ENCODE data around the gene ASB18. TPM values are rescaled to one million over a fixed set of nuclear protein-coding genes. Genes with fewer than 3 reads are reported as not detected.

The ASB18 gene
- total RNA-seq, 2 donors from 2014 or later = 1.9 to 7.6 TPM

DNA sequence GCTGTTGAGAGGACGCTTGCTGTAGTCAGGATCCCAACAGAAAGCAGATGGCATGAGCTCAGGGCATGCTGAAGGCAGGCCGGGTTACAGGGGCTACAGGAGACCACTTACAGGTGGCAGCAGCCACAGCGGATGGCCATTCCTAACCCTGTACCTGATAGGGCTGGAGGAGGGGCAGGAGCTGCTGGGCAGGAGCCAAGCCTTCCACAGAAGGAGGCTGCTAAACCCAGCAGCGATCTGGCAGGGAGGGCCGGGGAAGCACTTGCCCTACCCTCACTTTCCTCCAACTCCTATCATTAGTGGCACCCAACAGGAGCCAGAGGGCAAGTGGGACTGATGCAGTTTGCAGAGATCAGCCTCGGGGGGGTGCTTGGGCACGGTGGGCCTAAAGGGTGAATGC lies 2.0 kb downstream of the ASB18 start:
- TF ChIP-seq CTCF (IDR thresholded peaks at IDR 0.05) = no peak
- no peaks in the 10 kb centered on the region for H3K36me3 ChIP-seq
- DNase-seq (ENCODE audit: low spot score) = peak; percentile 30
- H3K4me3 ChIP-seq = peak overlapping the region in 1 of 2 donors; percentile 43
- H3K9me3 ChIP-seq = no peaks in the 10 kb centered on the region
- H3K4me1 ChIP-seq = peaks cover 0 to 13% of the 10 kb centered on the region in 2 donors
- H3K27me3 ChIP-seq = no peaks in the 10 kb centered on the region
- H3K27ac ChIP-seq = peak overlapping the region; percentile 39 to 71

- peaks cover 0 to 13% of the 10 kb centered on the region in 2 donors for H3K4me1 ChIP-seq
- no peak overlapping the region for H3K4me3 ChIP-seq
- no peak for TF ChIP-seq CTCF (IDR thresholded peaks at IDR 0.05)
- H3K27ac ChIP-seq = peak overlapping the region; percentile 39 to 71
- DNase-seq (ENCODE audit: low spot score) = peak; percentile 13
- H3K27me3 ChIP-seq = no peaks in the 10 kb centered on the region
- no peaks in the 10 kb centered on the region for H3K9me3 ChIP-seq
- no peaks in the 10 kb centered on the region for H3K36me3 ChIP-seq
Observed at GRCh38 chr2:236261452-236261851, 2.8 kb downstream of the ASB18 start.

DNA sequence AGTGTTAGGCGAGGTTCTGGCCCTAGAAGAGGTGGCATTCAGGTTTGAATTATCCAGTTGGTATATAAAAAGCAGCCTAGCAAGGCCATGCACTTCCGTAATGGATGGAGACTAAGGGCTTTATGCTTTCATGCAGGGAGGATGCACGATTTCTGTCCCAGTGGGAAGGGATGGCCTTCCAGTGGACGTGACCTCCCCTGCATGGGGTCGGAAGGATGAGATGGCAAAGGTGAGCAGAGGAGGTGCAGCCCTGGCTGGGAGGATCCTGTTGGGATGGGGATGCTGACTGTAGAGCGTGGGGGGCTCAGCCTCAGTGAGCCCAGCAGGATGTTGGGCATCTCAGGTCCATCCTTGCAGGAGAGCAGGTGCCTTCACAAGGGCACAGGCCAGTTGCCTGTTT lies 4.8 kb downstream of the ASB18 start:
- Histone ChIP-seq H3K4me3 (no peak overlapping the region), H3K27ac (no peak overlapping the region), H3K27me3 (no peaks in the 10 kb centered on the region), H3K4me1 (peaks cover 0 to 5% of the 10 kb centered on the region in 2 donors), H3K9me3 (no peaks in the 10 kb centered on the region), H3K36me3 (no peaks in the 10 kb centered on the region)
- TF ChIP-seq CTCF (IDR thresholded peaks at IDR 0.05) = no peak
- peak; percentile 52 for DNase-seq (ENCODE audit: low spot score)

DNA sequence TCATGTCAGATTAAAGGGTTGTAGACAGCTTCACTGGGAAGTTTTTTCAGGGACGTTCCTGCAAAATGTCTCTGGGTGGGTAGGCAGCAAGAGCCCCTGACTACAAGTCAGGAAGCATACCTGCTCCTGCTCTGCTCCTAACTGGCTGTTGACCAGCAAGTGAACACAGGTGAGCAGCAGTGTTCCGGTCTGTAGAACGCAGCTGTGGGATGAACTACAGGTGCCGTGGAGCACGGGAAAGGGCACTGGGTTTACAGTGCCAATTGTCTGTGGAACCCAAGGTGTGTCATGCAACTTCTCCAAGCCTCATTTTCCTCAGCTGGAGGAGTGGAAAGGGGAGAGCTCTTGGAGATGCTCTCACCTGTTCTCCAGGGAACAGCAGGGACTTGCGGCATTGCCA lies 6.6 kb downstream of the ASB18 start:
- Histone ChIP-seq H3K36me3 (no peaks in the 10 kb centered on the region), H3K4me3 (no peak overlapping the region), H3K27ac (no peak overlapping the region), H3K9me3 (no peaks in the 10 kb centered on the region), H3K4me1 (peaks cover 0 to 5% of the 10 kb centered on the region in 2 donors), H3K27me3 (no peaks in the 10 kb centered on the region)
- DNase-seq (ENCODE audit: low spot score) = peak; percentile 36
- TF ChIP-seq CTCF (IDR thresholded peaks at IDR 0.05) = no peak

GRCh38 chr2:236257136-236257535 lies 7.1 kb downstream of the ASB18 start:
- no peak for TF ChIP-seq CTCF (IDR thresholded peaks at IDR 0.05)

DNA sequence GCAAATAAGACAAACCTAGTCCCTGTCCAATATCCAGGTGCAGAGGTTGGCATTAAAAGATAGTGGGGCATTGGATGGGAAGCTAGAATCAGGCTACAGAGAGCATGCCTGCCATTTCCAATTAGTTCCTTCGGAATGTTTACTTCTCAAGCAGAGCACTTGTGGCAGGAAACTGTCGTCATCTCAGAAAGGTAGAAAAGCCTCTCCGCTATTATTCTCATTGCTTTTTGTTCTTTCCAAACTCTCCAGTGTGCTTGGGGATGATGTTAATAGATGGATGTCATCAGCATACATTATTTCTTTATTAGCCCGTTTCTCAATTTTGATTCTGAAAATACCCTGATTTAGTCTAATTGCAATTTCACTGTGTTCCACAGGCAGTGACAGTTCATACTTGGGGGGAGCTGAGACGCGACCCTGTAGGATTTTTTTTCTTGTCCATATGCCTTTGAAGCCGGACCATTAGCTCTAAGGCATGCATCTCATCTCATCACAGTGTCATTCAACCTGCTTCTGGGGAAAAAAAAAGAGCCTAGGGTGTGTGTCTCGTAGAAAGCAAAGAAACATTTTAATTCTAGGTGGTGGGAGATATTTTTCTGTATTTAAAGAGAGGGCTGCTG lies 7.7 kb downstream of the ASB18 start:
- Histone ChIP-seq H3K4me3 (no peak overlapping the region), H3K27me3 (no peaks in the 10 kb centered on the region), H3K36me3 (no peaks in the 10 kb centered on the region)

More at GRCh38 chr2:236257136-236257535, 7.1 kb downstream of the ASB18 start:
- no peaks in the 10 kb centered on the region for H3K36me3 ChIP-seq
- H3K9me3 ChIP-seq = no peaks in the 10 kb centered on the region
- H3K27ac ChIP-seq = no peak overlapping the region
- no peak overlapping the region for H3K4me3 ChIP-seq
- peak; percentile 34 for DNase-seq (ENCODE audit: low spot score)
- peaks cover 0 to 5% of the 10 kb centered on the region in 2 donors for H3K4me1 ChIP-seq
- H3K27me3 ChIP-seq = no peaks in the 10 kb centered on the region

More for the DNA sequence above, 7.7 kb downstream of the ASB18 start:
- Histone ChIP-seq H3K27ac (no peak overlapping the region), H3K9me3 (no peaks in the 10 kb centered on the region), H3K4me1 (peaks cover 0 to 8% of the 10 kb centered on the region in 2 donors)
- DNase-seq (ENCODE audit: low spot score) = peak; percentile 1
- TF ChIP-seq CTCF (IDR thresholded peaks at IDR 0.05) = no peak
